ENCODE results near the gene BPTF.
"Not testable (repeated sequence)": the region's sequence is repeated elsewhere in the genome, so short reads cannot be mapped to it uniquely, and the experiment has no call there.

BPTF gene

DNA sequence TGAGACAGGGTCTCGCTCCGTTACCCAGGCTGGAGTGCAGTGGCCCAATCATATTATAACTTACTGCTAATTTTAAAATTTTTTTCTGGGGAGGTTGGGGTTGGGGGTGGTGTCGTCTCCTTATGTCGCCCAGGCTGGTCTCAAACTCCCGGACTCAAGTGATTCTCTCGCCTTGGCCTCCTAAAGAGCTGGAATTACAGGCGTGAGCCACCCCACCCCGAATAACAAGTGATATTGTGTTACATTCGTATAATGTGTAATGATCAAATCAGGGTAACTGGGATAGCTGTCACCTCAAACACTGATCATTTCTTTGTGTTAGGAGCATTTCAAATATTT, 194.0 kb downstream of the BPTF start:
- DNase-seq, result no peak

DNA sequence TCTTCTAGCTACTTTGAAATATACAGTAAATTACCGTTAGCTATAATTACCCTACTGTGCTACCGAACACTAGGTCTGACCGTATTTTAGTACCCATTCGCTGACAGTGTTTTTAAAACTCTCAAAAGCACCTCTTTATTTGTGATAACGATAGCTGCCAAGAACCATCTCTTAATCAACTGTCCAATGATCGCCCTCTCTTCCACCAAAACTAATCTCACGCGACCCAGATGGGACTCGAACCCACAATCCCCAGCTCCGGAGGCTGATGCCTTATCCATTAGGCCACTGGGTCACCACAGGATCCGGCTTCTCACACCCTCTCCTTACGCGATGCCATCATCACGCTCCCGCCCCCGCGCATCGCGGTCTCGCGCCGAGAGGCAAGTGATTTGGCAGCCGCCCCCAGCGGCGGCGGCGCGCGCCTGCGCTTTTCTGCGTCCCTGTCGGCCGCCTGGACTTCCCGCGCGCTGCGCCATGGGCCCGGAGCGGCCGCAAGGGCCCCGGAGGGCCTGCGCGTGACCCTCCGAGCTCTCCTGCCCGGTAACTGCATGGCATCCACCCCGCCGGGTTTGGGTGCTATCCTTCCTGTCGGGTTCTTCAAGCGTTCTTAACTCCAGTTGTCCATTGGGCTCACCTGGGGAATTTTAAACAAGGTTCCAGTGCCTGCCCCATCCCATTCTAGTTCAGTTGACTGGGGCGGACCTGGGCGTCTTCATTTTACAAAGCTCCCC, 194.5 kb downstream of the BPTF start:
- peak; percentile 99 for DNase-seq

DNA sequence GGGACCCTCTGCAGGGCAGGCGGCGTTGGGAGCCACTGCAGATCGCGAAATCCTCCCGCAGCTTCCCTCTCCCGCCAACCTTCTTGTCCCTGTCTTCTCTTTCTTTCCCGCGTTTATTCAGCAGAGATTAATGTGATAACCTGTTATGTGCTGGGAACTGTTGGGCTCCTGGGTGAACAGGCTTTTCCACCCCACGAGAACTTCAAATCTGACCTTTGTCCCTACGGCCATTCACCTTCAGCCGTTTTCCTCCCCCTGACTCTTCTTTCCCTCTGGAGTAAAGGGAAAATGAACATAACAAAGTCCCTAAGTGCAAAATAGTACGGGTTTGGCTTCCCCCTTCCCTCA, 195.1 kb downstream of the BPTF start:
- DNase-seq, result no peak

DNA sequence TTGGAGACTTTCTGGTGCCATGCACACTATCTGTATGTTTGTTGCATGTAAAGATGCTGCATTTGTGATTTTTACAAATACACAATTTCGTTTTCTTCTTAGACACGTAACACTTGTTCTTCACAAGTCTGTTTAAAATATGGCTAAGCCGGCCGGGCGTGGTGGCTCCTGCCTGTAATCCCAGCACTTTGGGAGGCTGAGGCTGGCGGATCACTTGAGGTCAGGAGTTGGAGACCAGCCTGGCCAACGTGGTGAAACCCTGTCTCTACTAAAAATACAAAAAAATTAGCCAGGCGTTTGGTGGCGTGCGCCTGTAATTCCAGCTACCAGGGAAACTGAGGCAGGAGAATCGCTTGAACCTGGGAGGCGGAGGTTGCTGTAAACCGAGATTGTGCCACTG, 195.5 kb downstream of the BPTF start:
- DNase-seq, result not testable (repeated sequence)

DNA sequence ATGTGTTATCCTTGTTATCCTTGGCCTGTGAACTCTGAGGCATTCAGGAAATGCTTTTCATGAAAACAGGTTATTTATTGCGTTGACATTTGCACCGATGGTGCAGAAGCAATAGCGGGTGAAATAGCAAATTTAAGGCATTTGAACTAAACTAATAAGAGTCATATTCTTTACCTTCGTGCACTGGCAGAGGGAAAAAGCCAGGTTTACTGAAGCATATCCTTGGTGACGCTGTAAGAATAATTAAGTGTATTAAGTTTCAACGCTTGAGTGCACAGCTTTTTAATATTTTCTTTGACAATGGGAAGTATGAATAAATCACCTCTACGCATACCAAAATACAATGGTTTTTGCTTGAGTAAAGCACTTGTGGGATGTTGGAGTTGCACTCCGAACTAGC, 196.7 kb downstream of the BPTF start:
- DNase-seq, result no peak

DNA sequence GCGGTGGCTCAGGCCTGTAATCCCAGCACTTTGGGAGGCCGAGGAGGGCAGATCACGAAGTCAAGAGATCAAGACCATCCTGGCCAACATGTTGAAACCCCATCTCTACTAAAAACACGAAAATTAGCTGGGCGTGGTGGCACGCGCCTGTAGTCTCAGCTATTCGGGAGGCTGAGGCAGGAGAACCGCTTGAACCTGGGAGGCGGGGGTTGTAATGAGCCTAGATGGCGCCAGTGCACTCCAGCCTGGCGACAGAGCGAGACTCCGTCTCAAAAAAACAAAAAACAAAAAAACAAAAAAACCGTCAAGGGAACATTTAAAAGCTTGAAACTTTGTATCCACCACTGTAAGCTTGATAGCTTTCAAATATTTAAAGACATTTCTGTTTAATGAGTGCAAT, 197.2 kb downstream of the BPTF start:
- not testable (repeated sequence) for DNase-seq

DNA sequence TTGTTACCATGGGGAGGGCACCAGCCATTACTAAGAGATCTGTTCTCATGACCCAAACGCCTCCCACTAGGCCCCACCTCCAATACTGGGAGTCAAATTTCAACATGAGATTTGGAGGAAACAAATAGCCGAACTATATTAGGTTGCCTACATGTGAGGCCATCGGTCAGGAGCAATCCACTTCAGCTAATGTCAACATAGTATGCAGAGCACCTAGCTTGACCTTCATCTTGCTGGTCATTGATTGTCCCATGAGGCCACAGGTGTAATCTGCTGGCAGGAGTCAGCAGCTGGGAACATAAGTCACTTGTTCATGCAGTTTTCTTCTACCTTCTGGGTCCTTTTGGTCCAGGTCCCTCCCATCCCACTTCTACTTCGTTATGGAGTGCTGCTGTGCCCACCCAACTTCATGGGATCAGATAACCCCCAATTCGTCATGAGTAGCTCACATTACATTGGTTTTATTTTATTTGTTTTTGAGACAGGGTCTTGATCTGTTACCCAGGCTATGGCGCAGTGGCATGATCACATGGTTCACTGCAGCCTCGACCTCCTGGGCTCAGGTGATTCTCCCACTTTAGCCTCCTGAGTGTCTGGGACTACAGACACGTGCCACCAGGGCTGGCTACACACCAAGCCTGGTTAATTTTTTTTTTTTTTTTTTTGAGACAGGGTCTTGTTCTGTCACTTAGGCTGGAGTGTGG, 204.4 kb downstream of the BPTF start:
- DNase-seq, result no peak
